K562 treated with DMSO at 1 percent for 48 hours (cell line): ENCODE data around the gene IFITM5. TPM values are rescaled to one million over a fixed set of nuclear protein-coding genes. Genes with fewer than 3 reads are reported as not detected.

ENCODE experiments used
- total RNA-seq: library from RNA; unstranded; fragments of 300-600 nt; gene quantifications from 2 replicates; pipeline ENCODE4 v1.2.3, GENCODE V29; 2022; ENCODE audit warnings: low replicate concordance; ENCODE audit errors: extremely low read depth

IFITM5 gene
- not detected in 2 replicates for total RNA-seq

DNA sequence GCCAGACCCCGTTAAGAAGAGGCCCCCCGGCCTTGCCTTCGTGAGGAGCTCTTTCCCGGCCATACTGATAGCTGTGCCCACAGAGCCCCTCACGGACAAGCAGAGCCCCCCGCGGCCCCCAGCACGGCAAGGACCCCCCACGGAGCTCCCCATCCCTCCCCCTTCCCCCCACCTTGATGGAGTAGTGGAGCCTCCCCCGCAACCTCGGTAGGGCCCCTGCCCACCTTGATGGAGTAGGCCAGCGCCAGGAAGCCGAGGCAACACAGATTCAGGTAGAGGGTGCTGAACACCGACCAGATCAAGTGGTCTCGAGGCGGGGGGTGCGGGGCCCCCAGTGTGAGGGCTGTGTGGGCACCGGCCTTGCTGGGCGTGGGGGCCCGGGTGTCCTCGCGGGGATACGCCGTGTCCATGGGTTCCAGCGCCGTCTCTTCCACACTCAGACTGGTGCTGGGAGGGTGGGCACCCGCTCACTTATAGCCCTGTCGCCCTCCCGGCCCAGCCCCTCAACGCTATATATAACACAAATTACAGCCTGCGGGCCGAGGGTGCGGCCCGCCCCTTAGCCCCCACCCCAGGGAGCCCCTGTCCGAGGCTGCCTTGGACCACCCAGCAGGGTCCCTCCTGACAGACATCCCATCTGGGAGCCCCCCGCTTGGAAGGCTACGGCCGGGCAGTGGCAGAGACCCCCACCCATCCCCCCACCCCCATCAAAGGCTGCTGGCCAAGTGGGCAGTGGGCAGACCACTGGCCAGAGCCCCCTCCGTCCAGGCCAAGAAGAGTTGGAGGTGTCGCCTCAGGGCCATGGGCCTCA lies at the start of gene IFITM5:
IFITM5 (minus strand) TSS at position 446 of the 811 bp plus-strand sequence; CDS start at position 410, 36 bp downstream.

DNA sequence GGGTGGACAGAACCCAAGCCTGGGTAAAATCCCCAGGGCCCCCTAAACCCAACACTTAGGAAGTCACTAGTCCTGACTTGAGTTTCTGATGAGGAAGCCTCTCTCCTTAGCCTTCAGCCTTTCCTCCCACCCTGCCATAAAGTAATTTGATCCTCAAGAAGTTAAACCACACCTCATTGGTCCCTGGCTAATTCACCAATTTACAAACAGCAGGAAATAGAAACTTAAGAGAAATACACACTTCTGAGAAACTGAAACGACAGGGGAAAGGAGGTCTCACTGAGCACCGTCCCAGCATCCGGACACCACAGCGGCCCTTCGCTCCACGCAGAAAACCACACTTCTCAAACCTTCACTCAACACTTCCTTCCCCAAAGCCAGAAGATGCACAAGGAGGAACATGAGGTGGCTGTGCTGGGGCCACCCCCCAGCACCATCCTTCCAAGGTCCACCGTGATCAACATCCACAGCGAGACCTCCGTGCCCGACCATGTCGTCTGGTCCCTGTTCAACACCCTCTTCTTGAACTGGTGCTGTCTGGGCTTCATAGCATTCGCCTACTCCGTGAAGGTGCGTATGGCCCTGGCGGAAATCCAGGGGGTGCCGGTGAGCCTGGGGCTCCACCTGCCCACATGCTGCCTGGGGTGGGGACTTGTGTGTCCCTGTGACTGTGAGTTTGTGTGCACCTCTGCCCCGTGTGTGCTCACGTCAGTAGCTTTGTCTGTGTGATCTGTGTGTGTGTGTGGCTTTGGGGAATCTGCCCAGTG lies 14.6 kb upstream of the IFITM5 start, which contains the start of gene IFITM1:
IFITM1 (plus strand) TSS at position 254 of the 767 bp plus-strand sequence; CDS start at position 385, 131 bp downstream.

DNA sequence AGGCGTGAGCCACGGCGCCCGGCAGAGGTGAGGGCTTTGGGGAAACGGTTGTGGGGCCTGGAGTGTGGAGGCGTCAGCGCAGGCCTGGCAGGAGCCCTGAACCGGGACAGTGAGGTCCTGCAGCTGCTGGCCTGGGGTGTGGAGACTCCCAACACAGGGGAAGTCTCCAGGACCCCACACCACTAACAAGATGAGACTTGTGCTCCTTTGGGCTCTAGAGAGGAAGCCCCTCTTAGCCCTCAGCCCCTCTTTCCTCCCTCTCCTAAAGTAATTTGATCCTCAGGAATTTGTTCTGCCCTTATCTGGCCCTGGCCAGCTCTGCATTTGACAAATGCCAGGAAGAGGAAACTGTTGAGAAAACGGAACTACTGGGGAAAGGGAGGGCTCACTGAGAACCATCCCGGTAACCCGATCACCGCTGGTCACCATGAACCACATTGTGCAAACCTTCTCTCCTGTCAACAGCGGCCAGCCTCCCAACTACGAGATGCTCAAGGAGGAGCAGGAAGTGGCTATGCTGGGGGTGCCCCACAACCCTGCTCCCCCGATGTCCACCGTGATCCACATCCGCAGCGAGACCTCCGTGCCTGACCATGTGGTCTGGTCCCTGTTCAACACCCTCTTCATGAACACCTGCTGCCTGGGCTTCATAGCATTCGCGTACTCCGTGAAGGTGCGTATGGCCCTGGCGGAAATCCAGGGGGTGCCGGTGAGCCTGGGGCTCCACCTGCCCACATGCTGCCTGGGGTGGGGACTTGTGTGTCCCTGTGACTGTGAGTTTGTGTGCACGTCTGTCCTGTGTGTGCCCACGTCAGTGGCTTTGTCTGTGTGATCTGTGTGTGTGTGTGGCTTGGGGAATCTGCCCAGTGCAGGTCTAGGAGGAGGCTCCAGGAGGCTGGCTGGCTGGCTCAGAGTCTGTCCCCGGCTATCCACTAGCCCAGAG lies 8.7 kb upstream of the IFITM5 start, which contains the start of gene IFITM2:
IFITM2 (plus strand) TSS at position 51 of the 943 bp plus-strand sequence; CDS start at position 428, 377 bp downstream.

DNA sequence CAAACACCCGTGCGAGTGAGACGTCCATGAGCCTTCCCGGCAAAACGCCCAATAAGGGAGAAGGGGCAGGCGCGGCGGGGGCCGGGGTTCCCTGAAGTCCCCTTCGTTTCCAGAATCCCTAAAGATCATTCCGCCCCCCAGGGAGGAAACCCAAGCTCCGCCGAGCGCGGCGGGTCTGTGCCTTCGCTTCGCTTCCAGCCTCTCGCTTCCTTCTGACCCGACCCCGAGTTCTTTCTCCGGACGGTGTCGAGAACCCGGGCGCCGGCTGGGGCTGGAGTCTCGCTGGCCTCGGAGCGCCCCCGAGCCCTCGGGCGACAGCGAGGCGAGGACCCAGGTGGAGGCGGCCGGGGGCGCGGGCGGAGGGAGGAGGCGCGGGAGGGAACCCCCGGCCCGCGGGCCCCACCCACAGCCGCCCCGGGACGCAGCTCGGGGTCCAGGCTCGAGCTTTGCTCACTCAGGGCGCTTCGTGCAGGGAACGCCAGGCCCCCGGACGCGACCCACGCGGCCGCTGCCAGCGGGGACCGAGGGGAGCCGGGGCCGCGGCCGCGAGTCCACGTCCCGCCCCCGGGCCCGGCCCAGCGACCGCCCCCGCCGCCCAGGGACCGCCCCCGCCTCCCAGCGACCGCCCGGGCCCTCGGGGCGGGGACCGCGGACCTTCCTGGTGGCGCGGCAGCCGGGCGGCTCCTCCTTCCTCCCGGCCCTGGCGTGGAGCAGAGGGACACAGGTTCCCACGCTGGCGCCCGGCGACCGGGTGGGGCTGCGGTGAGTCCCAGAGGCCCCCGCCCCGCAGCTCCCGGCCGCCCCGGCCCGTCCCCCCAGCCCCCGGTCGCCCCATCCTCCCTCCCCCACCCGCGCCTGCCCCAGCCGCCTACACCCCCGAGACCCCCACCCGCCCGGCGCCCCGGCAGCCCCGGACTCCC lies 10.6 kb downstream of the IFITM5 start, which contains the start of gene PGGHG:
PGGHG (plus strand) TSS at position 649 of the 920 bp plus-strand sequence. CDS start 691 bp downstream, outside the sequence.

DNA sequence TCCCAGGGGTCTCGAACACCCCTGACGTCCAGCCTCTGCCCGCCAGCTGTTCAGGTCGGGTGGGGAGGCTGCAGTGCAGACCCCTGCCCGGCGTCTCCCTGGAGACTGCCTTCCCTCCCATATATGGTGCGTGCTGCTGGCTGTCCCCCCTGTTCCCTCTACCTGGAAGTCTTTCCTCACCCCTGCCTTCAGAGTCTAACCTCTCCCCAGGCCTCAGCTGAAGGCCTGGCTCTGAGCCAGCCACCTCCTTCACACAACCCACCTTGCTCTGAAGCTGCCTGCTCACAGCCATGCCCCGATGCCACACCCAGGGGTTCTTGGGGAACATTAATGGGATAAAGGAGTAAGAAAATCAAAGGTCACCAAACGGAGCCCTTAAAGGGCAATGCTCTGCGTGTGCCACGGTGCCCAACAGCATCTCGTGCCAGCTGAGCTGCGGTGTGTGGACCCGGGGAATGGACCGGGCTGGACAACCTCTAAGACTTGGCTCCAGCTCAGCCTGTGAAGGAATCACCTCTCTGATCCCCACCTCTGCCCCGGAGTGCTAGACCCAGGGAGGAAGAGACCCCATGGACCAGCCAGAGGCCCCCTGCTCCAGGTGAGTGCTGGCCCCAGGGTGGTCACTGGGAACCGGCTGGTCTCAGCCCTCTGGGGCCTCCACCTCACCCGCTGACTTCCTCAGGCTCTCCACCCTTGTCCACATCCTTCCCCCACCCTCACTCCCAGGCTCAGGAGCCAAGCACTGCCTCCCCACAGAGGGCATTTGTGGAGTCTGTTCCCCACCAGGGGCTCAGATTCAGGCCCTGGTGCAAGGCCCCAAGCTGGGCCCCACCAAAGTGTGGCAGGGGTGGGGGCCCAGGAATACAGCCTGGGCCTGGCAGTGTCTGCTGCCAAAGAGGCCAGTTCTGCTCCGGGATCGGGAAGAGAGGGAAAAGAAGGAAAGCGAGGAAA lies 21.1 kb downstream of the IFITM5 start, which contains the start of gene NLRP6:
NLRP6 (plus strand) TSS at position 407 of the 951 bp plus-strand sequence; CDS start at position 570, 163 bp downstream.

Other genes starting within 250 kb of the IFITM5 start
- gene SCGB1C1, start 106.4 kb downstream of the IFITM5 start, total RNA-seq: not detected in 2 replicates
- not detected in 2 replicates for gene BET1L, start 92.1 kb downstream of the IFITM5 start, total RNA-seq
- gene RIC8A, start 91.8 kb downstream of the IFITM5 start, total RNA-seq: not detected in 2 replicates
- not detected in 2 replicates for gene SIRT3, start 63.2 kb downstream of the IFITM5 start, total RNA-seq
- not detected in 2 replicates for gene PSMD13, start 62.5 kb downstream of the IFITM5 start, total RNA-seq
- gene NLRP6, start 21.1 kb downstream of the IFITM5 start, total RNA-seq: not detected in 2 replicates
- not detected in 2 replicates for gene PGGHG, start 10.4 kb downstream of the IFITM5 start, total RNA-seq
- gene IFITM2, start 8.3 kb upstream of the IFITM5 start, total RNA-seq: 1,297 TPM in 1 of 2 replicates, not detected in the other
- 1,098 TPM in 1 of 2 replicates, not detected in the other for gene IFITM1, start 14.5 kb upstream of the IFITM5 start, total RNA-seq
- not detected in 2 replicates for gene IFITM3, start 21.3 kb upstream of the IFITM5 start, total RNA-seq
- gene B4GALNT4, start 70.0 kb upstream of the IFITM5 start, total RNA-seq: not detected in 2 replicates
- gene PKP3, start 94.7 kb upstream of the IFITM5 start, total RNA-seq: not detected in 2 replicates
- not detected in 2 replicates for gene SIGIRR, start 115.5 kb upstream of the IFITM5 start, total RNA-seq
- gene ANO9, start 142.5 kb upstream of the IFITM5 start, total RNA-seq: not detected in 2 replicates
- gene PTDSS2, start 150.8 kb upstream of the IFITM5 start, total RNA-seq: not detected in 2 replicates
- gene RNH1, start 207.7 kb upstream of the IFITM5 start, total RNA-seq: not detected in 2 replicates
- gene HRAS, start 236.1 kb upstream of the IFITM5 start, total RNA-seq: not detected in 2 replicates
- gene LRRC56, start 238.0 kb upstream of the IFITM5 start, total RNA-seq: not detected in 2 replicates